Retinal pigment epithelial cell (primary cell): Measurements from ENCODE around the gene OGFOD1.

ENCODE experiments used
- DNase-seq: peaks from one replicate; pipeline ENCODE4 v3.0.0-alpha.2; 2010; ENCODE audit warnings: low read depth
- H3K4me3 ChIP-seq: 2 replicates; pipeline ENCODE4 v1.5.1; 2011; ENCODE audit warnings: mild to moderate bottlenecking, low read length, control low read depth, moderate library complexity
- CTCF ChIP-seq: conservative IDR thresholded peaks from 2 replicates; pipeline ENCODE4 v1.5.1; 2011; ENCODE audit warnings: low read depth, low read length, control low read depth, inconsistent platforms

OGFOD1 gene

GRCh38 chr16:56478281-56479049, 27.1 kb downstream of the OGFOD1 start:
- DNase-seq: no peak
- no peak for TF ChIP-seq CTCF
- H3K4me3 ChIP-seq: no peak overlapping the region

GRCh38 chr16:56479469-56479868, 28.1 kb downstream of the OGFOD1 start:
- H3K4me3 ChIP-seq: no peak overlapping the region
- no peak for DNase-seq
- no peak for TF ChIP-seq CTCF

- H3K4me3 ChIP-seq: no peak overlapping the region
- DNase-seq: peak; percentile 27
- TF ChIP-seq CTCF: no peak
Measured at GRCh38 chr16:56480776-56481467, 29.6 kb downstream of the OGFOD1 start.

- no peak for TF ChIP-seq CTCF
- no peak for DNase-seq
- H3K4me3 ChIP-seq: no peak overlapping the region
Measured at GRCh38 chr16:56481468-56482122, 30.2 kb downstream of the OGFOD1 start.

GRCh38 chr16:56482683-56483236, 31.4 kb downstream of the OGFOD1 start:
- H3K4me3 ChIP-seq: no peak overlapping the region
- no peak for TF ChIP-seq CTCF
- no peak for DNase-seq

GRCh38 chr16:56483394-56483793, 32.0 kb downstream of the OGFOD1 start:
- TF ChIP-seq CTCF: no peak
- DNase-seq: no peak
- H3K4me3 ChIP-seq: no peak overlapping the region
